ENCODE data around the gene GLP1R. TPM values are rescaled to one million over a fixed set of nuclear protein-coding genes. Genes with fewer than 3 reads are reported as not detected.

Gene GLP1R
- total RNA-seq, 1 experiment from 2014 or later: 0.85 TPM

DNA sequence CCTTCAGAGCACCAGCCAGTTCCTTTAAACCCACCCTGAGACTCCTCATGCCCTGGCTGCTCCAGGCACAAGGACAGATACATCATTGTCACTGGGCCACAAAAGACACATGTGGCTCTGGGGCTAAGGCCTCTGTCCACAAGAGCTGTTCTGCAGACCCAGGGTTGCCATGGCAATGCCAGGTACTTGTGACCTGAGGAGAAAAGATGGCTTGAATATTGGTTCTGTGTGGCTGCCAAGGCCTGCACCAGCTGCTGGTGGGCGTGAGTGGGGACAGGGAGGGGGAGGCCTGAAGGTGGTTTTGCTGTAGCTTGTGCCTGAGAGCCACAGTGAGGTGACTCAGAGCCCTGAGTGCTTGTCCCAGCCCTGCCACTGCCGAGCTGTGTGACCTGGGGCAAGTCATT lies 34.7 kb downstream of the GLP1R start:
- Mint-ChIP-seq H3K27me3 (ENCODE audit: low read depth) (peaks cover 14% of the 10 kb centered on the region), H3K4me1 (peaks cover 39 to 42% of the 10 kb centered on the region in 2 experiments)

More for the DNA sequence above, 34.7 kb downstream of the GLP1R start:
- H3K9me3 ChIP-seq (ENCODE audit: control insufficient read depth, low read depth, low read length): no peaks in the 10 kb centered on the region
- Mint-ChIP-seq H3K4me3 (no peak overlapping the region), H3K36me3 (ENCODE audit: insufficient read depth in 1 of 3, low read depth in 3 of 3) (no peaks in the 10 kb centered on the region; a peak in 1 of 7 replicates), H3K27ac (peak overlapping the region in 1 of 3 experiments; percentile 30; a peak in 1 of 7 replicates), H3K9me3 (no peaks in the 10 kb centered on the region)
- H2AFZ ChIP-seq (ENCODE audit: low read length): no peak overlapping the region
- no peak overlapping the region for H2BK120ac ChIP-seq (ENCODE audit: low read depth, low read length, poor library complexity, severe bottlenecking)
- no peak overlapping the region for H3K27ac ChIP-seq (ENCODE audit: insufficient read length, low read depth, low read length)
- H3K4me1 ChIP-seq (ENCODE audit: insufficient read depth, low read length): no peaks in the 10 kb centered on the region
- H4K91ac ChIP-seq (ENCODE audit: insufficient read length, low read depth, low read length): no peak overlapping the region
- H2BK15ac ChIP-seq (ENCODE audit: low read depth, low read length): no peak overlapping the region
- no peak overlapping the region for H2AK5ac ChIP-seq (ENCODE audit: insufficient read length, low read length)
- WGBS (ENCODE audit: extremely low coverage, insufficient read length, low lambda C conversion rate): no CpG with 5 or more reads among the region's 2 CpGs
- H3K4ac ChIP-seq (ENCODE audit: low read depth, low read length): no peak overlapping the region
- no peaks in the 10 kb centered on the region for H3K79me2 ChIP-seq (ENCODE audit: insufficient read depth, low read length)
- no peak overlapping the region for H3K23ac ChIP-seq (ENCODE audit: insufficient read length, low read depth, low read length)
- H3K23me2 ChIP-seq (ENCODE audit: insufficient read length, low read depth, low read length, poor library complexity, severe bottlenecking): no peaks in the 10 kb centered on the region
- H3K4me2 ChIP-seq (ENCODE audit: insufficient read depth, insufficient read length, low read length): no peak overlapping the region
- no peak overlapping the region for H3T11ph ChIP-seq (ENCODE audit: low read length)
- no peak overlapping the region for H2BK20ac ChIP-seq (ENCODE audit: low read depth, low read length, poor library complexity, severe bottlenecking)
- no peak overlapping the region for H3K18ac ChIP-seq (ENCODE audit: insufficient read length, low read depth, low read length)
- peak; percentile 22 for DNase-seq
- TF ChIP-seq, protein P1, sequence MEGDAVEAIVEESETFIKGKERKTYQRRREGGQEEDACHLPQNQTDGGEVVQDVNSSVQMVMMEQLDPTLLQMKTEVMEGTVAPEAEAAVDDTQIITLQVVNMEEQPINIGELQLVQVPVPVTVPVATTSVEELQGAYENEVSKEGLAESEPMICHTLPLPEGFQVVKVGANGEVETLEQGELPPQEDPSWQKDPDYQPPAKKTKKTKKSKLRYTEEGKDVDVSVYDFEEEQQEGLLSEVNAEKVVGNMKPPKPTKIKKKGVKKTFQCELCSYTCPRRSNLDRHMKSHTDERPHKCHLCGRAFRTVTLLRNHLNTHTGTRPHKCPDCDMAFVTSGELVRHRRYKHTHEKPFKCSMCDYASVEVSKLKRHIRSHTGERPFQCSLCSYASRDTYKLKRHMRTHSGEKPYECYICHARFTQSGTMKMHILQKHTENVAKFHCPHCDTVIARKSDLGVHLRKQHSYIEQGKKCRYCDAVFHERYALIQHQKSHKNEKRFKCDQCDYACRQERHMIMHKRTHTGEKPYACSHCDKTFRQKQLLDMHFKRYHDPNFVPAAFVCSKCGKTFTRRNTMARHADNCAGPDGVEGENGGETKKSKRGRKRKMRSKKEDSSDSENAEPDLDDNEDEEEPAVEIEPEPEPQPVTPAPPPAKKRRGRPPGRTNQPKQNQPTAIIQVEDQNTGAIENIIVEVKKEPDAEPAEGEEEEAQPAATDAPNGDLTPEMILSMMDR (conservative IDR thresholded peaks at IDR 0.05): no peak
- H2BK12ac ChIP-seq (ENCODE audit: insufficient read length, low read depth, low read length): no peak overlapping the region
- no peaks in the 10 kb centered on the region for H3K79me1 ChIP-seq (ENCODE audit: insufficient read depth, low read depth, low read length, poor library complexity, severe bottlenecking)
- H4K5ac ChIP-seq (ENCODE audit: insufficient read length, low read depth, low read length): no peak overlapping the region
- no peak overlapping the region for H3K9ac ChIP-seq (ENCODE audit: extremely low read depth, insufficient read length, low read length)
- H3K27me3 ChIP-seq (ENCODE audit: insufficient read depth, low read length): no peaks in the 10 kb centered on the region
- H3K56ac ChIP-seq (ENCODE audit: insufficient read length, low read depth, low read length): no peak overlapping the region
- H4K20me1 ChIP-seq (ENCODE audit: control insufficient read depth, insufficient read depth, insufficient read length): no peaks in the 10 kb centered on the region
- H2BK5ac ChIP-seq (ENCODE audit: insufficient read length, low read length): no peak overlapping the region
- no peak overlapping the region for H4K8ac ChIP-seq (replicated peaks; ENCODE audit: insufficient read length, low read depth, low read length)
- no peak overlapping the region for H3K14ac ChIP-seq (ENCODE audit: insufficient read depth, low read length)
